Vagina (tissue), 2 donors: Measurements from ENCODE around the gene FRMPD4. TPM values are rescaled to one million over a fixed set of nuclear protein-coding genes. Genes with fewer than 3 reads are reported as not detected.

Source experiments
- DNase-seq, 2 donors: peaks; one replicate each; pipeline ENCODE4 v3.0.0-alpha.2; 2017; ENCODE audit errors: extremely low spot score in 2 of 2
- H3K27ac ChIP-seq: fragments of 200-600 bp; sonication (generic); one replicate; pipeline ENCODE4 v1.5.1; 2019
- H3K27me3 ChIP-seq: fragments of 200-600 bp; sonication (generic); one replicate; pipeline ENCODE4 v1.5.1; 2019
- H3K36me3 ChIP-seq, 2 donors: fragments of 200-600 bp; sonication (generic); one replicate each; pipeline ENCODE4 v1.5.1; 2017 to 2019
- H3K4me1 ChIP-seq: fragments of 200-600 bp; sonication (generic); one replicate; pipeline ENCODE4 v1.5.1; 2019
- H3K4me3 ChIP-seq, 2 donors: fragments of 200-600 bp; sonication (generic); 1 replicate in 1 of 2; 2 replicates in 1 of 2; pipeline ENCODE4 v1.5.1; 2016 to 2019
- H3K9me3 ChIP-seq: fragments of 200-600 bp; sonication (generic); one replicate; pipeline ENCODE4 v1.5.1; 2019
- POLR2A ChIP-seq, 2 donors: fragments of 450-650 bp; IDR thresholded peaks; one replicate each; pipeline ENCODE4 v1.6.1; 2017; ENCODE audit warnings: antibody characterized with exemption in 2 of 2, mild to moderate bottlenecking in 2 of 2, moderate library complexity in 2 of 2
- POLR2AphosphoS5 ChIP-seq, 2 donors: sonication (generic); formaldehyde crosslinking; IDR thresholded peaks; one replicate each; pipeline ENCODE4 v1.9.0; 2017; ENCODE audit warnings: antibody characterized with exemption in 2 of 2, mild to moderate bottlenecking in 2 of 2, low read depth in 1 of 2; ENCODE audit not compliant: insufficient read depth in 1 of 2
- intact Hi-C: fragments of 100-400 bp; cut with DNase I; formaldehyde crosslinking; loops from one replicate; pipeline ENCODE4 v1.15.1; 2023
- total RNA-seq: library from RNA; depleted of rRNA; stranded (reverse); fragments of >200 nt; gene quantifications from one replicate; pipeline ENCODE4 v1.2.3, GENCODE V29; 2016
- TF ChIP-seq, protein P1 (sequence below), 3 experiments: fragments of 450-650 bp in 2 of 3; fragments of 200-600 bp in 1 of 3; sonication (generic) in 1 of 3; IDR thresholded peaks; one replicate each; pipeline ENCODE4 v1.5.1; 2017 to 2019; ENCODE audit warnings: antibody characterized with exemption in 3 of 3, mild to moderate bottlenecking in 2 of 3, moderate library complexity in 2 of 3

The FRMPD4 gene
- total RNA-seq, 1 donor from 2014 or later: not detected

DNA sequence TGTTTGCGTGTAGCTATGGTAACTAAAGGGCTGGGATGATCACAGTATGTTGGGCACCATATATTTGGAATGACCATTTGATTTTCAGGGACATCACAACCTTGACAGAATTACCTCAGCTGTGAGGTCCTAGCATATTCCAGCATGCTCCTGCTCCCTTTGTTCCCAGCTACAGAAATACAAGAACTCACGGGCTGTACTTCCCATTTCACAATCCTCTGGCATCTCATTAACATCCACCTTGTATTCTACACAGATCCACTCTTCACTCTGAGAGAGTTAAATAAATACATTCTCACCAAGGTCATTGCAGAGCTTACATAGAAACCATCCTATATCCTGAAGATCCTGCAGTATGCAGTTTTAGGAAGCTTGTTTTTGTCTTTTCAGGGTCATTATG, 169.7 kb downstream of the FRMPD4 start:
- Histone ChIP-seq H3K27ac (no peak overlapping the region), H3K4me1 (no peaks in the 10 kb centered on the region), H3K27me3 (no peaks in the 10 kb centered on the region), H3K36me3 (no peaks in the 10 kb centered on the region), H3K4me3 (no peak overlapping the region), H3K9me3 (no peaks in the 10 kb centered on the region)
- DNase-seq: no peak
- intact Hi-C loops: no loop called here
- TF ChIP-seq, protein P1, sequence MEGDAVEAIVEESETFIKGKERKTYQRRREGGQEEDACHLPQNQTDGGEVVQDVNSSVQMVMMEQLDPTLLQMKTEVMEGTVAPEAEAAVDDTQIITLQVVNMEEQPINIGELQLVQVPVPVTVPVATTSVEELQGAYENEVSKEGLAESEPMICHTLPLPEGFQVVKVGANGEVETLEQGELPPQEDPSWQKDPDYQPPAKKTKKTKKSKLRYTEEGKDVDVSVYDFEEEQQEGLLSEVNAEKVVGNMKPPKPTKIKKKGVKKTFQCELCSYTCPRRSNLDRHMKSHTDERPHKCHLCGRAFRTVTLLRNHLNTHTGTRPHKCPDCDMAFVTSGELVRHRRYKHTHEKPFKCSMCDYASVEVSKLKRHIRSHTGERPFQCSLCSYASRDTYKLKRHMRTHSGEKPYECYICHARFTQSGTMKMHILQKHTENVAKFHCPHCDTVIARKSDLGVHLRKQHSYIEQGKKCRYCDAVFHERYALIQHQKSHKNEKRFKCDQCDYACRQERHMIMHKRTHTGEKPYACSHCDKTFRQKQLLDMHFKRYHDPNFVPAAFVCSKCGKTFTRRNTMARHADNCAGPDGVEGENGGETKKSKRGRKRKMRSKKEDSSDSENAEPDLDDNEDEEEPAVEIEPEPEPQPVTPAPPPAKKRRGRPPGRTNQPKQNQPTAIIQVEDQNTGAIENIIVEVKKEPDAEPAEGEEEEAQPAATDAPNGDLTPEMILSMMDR (IDR thresholded peaks at IDR 0.05): no peak
- TF ChIP-seq POLR2A (IDR thresholded peaks at IDR 0.05): no peak
- no peak for TF ChIP-seq POLR2AphosphoS5 (IDR thresholded peaks at IDR 0.05; ENCODE audit: insufficient read depth in 1 of 2, low read depth in 1 of 2)

DNA sequence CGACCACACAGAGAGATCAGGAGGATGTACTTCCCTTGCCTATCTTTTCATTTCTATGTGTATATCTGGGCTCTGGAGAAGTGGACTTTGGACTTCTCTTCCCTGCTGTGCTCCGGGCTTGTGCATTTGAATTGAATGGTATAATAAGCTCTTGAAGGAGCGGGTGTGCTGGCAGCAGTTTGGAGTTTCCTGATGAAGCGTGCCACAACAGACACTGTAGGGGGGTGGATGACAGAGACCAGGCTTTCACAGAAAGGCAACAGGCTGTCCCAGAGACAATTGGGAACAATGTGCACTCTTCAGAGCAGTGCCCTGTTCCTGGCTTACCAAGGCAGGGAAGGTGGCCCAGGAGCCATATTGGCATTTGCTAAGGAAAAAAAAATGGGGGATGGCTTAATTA, 170.1 kb downstream of the FRMPD4 start:
- intact Hi-C loops: no loop called here
- Histone ChIP-seq H3K4me1 (no peaks in the 10 kb centered on the region), H3K36me3 (no peaks in the 10 kb centered on the region), H3K9me3 (no peaks in the 10 kb centered on the region), H3K4me3 (no peak overlapping the region), H3K27ac (no peak overlapping the region), H3K27me3 (no peaks in the 10 kb centered on the region)
- TF ChIP-seq POLR2AphosphoS5 (IDR thresholded peaks at IDR 0.05; ENCODE audit: insufficient read depth in 1 of 2, low read depth in 1 of 2) (no peak), POLR2A (IDR thresholded peaks at IDR 0.05) (no peak)
- TF ChIP-seq, protein P1 (IDR thresholded peaks at IDR 0.05): no peak
- DNase-seq: no peak

DNA sequence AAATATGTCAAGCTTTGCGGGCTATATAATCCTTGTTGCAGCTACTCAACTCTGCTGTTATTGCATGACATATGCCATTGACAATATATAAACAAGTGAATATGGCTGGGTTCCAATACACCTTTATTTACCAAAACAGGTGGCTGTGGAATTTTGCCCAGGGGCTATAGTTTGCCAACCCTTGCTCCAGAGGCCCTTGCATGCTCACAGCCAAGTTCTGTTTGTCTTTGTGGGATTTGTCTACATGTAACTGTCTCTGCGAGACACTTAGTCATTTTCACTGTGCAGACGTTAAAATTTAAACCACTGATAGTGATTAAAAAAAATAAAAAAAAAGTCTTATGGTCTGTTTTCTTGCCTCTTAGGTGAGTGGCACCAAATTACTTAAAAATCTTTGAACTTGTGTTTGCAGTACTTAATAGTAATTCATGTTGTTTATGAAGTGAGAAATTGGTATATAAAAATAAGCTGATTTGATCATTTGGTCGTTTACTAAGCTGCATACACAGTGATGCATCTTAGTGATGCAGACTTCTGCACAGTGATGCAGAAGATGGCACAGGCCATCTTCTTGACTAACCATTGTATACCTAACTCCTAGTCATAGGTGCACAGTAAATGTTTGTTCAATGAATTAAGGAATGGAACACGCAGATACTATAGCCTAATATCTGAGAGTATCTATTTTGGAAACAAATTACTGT, 170.9 kb downstream of the FRMPD4 start:
- Histone ChIP-seq H3K27ac (no peak overlapping the region), H3K36me3 (no peaks in the 10 kb centered on the region), H3K4me3 (no peak overlapping the region), H3K27me3 (no peaks in the 10 kb centered on the region), H3K4me1 (no peaks in the 10 kb centered on the region), H3K9me3 (no peaks in the 10 kb centered on the region)
- DNase-seq: no peak
- intact Hi-C loops: no loop called here
- TF ChIP-seq POLR2AphosphoS5 (IDR thresholded peaks at IDR 0.05; ENCODE audit: insufficient read depth in 1 of 2, low read depth in 1 of 2): no peak

DNA sequence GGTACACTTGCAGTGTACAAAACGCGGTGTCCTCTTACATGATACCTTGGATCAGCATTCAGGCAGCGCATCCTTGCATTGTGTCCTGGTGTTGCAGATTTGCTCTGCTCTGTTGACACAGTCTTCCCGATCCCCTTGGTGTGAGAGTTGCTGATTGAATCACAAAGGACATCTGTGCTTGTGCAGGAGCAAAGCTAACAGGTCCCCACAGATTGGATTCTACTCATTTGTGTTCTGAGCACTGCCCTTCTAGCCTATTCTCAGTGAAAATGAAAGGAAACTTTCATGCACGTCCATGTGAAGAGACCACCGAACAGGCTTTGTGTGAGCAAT, 171.4 kb downstream of the FRMPD4 start:
- no peaks in the 10 kb centered on the region for H3K9me3 ChIP-seq
- TF ChIP-seq POLR2A (IDR thresholded peaks at IDR 0.05) (no peak), POLR2AphosphoS5 (IDR thresholded peaks at IDR 0.05; ENCODE audit: insufficient read depth in 1 of 2, low read depth in 1 of 2) (no peak)
- TF ChIP-seq, protein P1 (IDR thresholded peaks at IDR 0.05): no peak
- no peak overlapping the region for H3K27ac ChIP-seq
- no peak for DNase-seq
- H3K27me3 ChIP-seq: no peaks in the 10 kb centered on the region
- no peak overlapping the region for H3K4me3 ChIP-seq
- intact Hi-C loops: no loop called here
- H3K4me1 ChIP-seq: no peaks in the 10 kb centered on the region
- no peaks in the 10 kb centered on the region for H3K36me3 ChIP-seq

DNA sequence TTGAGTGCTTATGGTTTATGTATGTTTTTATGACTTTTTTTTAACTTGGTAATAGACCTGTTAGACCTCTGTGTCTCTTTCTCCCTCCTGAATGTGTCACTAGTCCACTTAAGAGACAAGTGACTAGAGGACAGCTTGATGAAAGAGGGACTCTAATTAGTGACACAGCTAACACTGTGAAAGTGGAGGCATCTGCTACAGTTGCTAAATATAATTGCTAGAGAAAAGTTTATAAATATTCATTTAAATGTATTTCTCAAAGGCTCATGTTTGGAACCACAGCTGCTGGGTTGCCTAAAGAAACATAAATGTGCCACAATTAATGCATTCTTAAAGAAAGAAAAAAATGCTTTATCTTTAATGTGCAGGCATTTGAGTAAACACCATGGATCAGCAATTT, 176.4 kb downstream of the FRMPD4 start:
- H3K36me3 ChIP-seq: no peaks in the 10 kb centered on the region
- intact Hi-C loops: no loop called here
- TF ChIP-seq POLR2A (IDR thresholded peaks at IDR 0.05) (no peak), POLR2AphosphoS5 (IDR thresholded peaks at IDR 0.05; ENCODE audit: insufficient read depth in 1 of 2, low read depth in 1 of 2) (no peak)
- TF ChIP-seq, protein P1 (IDR thresholded peaks at IDR 0.05): no peak
- DNase-seq: no peak
- no peak overlapping the region for H3K4me3 ChIP-seq
- no peaks in the 10 kb centered on the region for H3K27me3 ChIP-seq
- H3K27ac ChIP-seq: no peak overlapping the region
- H3K4me1 ChIP-seq: no peaks in the 10 kb centered on the region
- H3K9me3 ChIP-seq: no peaks in the 10 kb centered on the region
